Stimulated activated CD4-positive, alpha-beta T cell treated with anti-CD3 and anti-CD28 coated beads, Interleukin-15, amount 100 ng/mL, for 48 hours (primary cell): ENCODE data around the gene PRAMEF8.
"Not testable (repeated sequence)": the region's sequence is repeated elsewhere in the genome, so short reads cannot be mapped to it uniquely, and the experiment has no call there.

ENCODE experiments used
- DNase-seq, 2 donors: peaks; one replicate each; pipeline ENCODE4 v3.0.0-alpha.2; 2020; ENCODE audit warnings: low read depth in 2 of 2

The PRAMEF8 gene

GRCh38 chr1:13285037-13285436, at the start of gene PRAMEF8:
TSS of gene PRAMEF8 (minus strand) at chr1:13285137. CDS start at chr1:13284091, 1,046 bp downstream.
- not testable (repeated sequence) for DNase-seq

GRCh38 chr1:13315281-13315680, 30.3 kb upstream of the PRAMEF8 start, which contains the start of gene PRAMEF15:
TSS of gene PRAMEF15 (plus strand) at chr1:13315581. CDS start at chr1:13318408, 2,827 bp downstream.
- DNase-seq = not testable (repeated sequence)

- DNase-seq = not testable (repeated sequence)
These were observed 18.3 kb upstream of the PRAMEF8 start, which contains the start of gene PRAMEF33 for GRCh38 chr1:13303239-13303638. TSS of gene PRAMEF33 (plus strand) at chr1:13303539. CDS start at chr1:13305955, 2,416 bp downstream.

GRCh38 chr1:13302197-13302596, 17.3 kb upstream of the PRAMEF8 start:
- not testable (repeated sequence) for DNase-seq

- DNase-seq = not testable (repeated sequence)
These were observed 13.8 kb upstream of the PRAMEF8 start for GRCh38 chr1:13298699-13299098.

- not testable (repeated sequence) for DNase-seq
These were observed 12.4 kb upstream of the PRAMEF8 start for GRCh38 chr1:13297216-13297931.

GRCh38 chr1:13289030-13289429, 4.1 kb upstream of the PRAMEF8 start:
- DNase-seq = not testable (repeated sequence)

GRCh38 chr1:13279617-13280016, 5.3 kb downstream of the PRAMEF8 start:
- DNase-seq = not testable (repeated sequence)

- DNase-seq = not testable (repeated sequence)
These were observed 7.9 kb downstream of the PRAMEF8 start for GRCh38 chr1:13277016-13277415.

- not testable (repeated sequence) for DNase-seq
These were observed 19.8 kb downstream of the PRAMEF8 start for GRCh38 chr1:13265124-13265523.

- not testable (repeated sequence) for DNase-seq
These were observed 31.0 kb downstream of the PRAMEF8 start, which contains the start of gene PRAMEF5 for GRCh38 chr1:13253898-13254297. TSS of gene PRAMEF5 (plus strand) at chr1:13254198. CDS start at chr1:13259269, 5,071 bp downstream.

GRCh38 chr1:13247122-13247521, 37.8 kb downstream of the PRAMEF8 start:
- DNase-seq = not testable (repeated sequence)

GRCh38 chr1:13246554-13246871, 38.4 kb downstream of the PRAMEF8 start:
- not testable (repeated sequence) for DNase-seq

- not testable (repeated sequence) for DNase-seq
These were observed 38.9 kb downstream of the PRAMEF8 start for GRCh38 chr1:13245841-13246553.

- not testable (repeated sequence) for DNase-seq
These were observed 41.2 kb downstream of the PRAMEF8 start for GRCh38 chr1:13243536-13244263.

GRCh38 chr1:13239633-13240032, 45.3 kb downstream of the PRAMEF8 start:
- DNase-seq = not testable (repeated sequence)

- not testable (repeated sequence) for DNase-seq
These were observed 47.4 kb downstream of the PRAMEF8 start for GRCh38 chr1:13237572-13237971.

GRCh38 chr1:13234057-13234456, 50.9 kb downstream of the PRAMEF8 start:
- not testable (repeated sequence) for DNase-seq

- not testable (repeated sequence) for DNase-seq
These were observed 52.9 kb downstream of the PRAMEF8 start for GRCh38 chr1:13232056-13232455.
